ENCODE results near the gene FBXL4.
"Not testable (repeated sequence)": the region's sequence is repeated elsewhere in the genome, so short reads cannot be mapped to it uniquely, and the experiment has no call there.

The FBXL4 gene

GRCh38 chr6:98927534-98927933 is 20.2 kb downstream of the FBXL4 start:
- no peaks in the 10 kb centered on the region for H3K36me3 ChIP-seq (replicated peaks)
- H3K27ac ChIP-seq: no peak overlapping the region
- no peaks in the 10 kb centered on the region for H3K27me3 ChIP-seq (replicated peaks)
- in situ Hi-C loops (cut with HindIII; ENCODE audit: low pct_ligation_motif_present, low sequenced_read_pairs): no loop called here
- no peak for TF ChIP-seq CTCF (IDR thresholded peaks at IDR 0.05; ENCODE audit: low read depth, low read length, missing control alignments)
- no peak overlapping the region for H3K4me3 ChIP-seq (ENCODE audit: low read depth, low read length)
- DNase-seq: no peak

- no peak for DNase-seq
- in situ Hi-C loops (cut with HindIII; ENCODE audit: low pct_ligation_motif_present, low sequenced_read_pairs): no loop called here
- no peaks in the 10 kb centered on the region for H3K27me3 ChIP-seq (replicated peaks)
- no peak overlapping the region for H3K27ac ChIP-seq
- no peaks in the 10 kb centered on the region for H3K36me3 ChIP-seq (replicated peaks)
- H3K4me3 ChIP-seq (ENCODE audit: low read depth, low read length): no peak overlapping the region
- TF ChIP-seq CTCF (IDR thresholded peaks at IDR 0.05; ENCODE audit: low read depth, low read length, missing control alignments): no peak
Observed at GRCh38 chr6:98925831-98926230, 21.9 kb downstream of the FBXL4 start.

GRCh38 chr6:98924647-98925046 is 23.1 kb downstream of the FBXL4 start:
- Histone ChIP-seq H3K36me3 (replicated peaks) (no peaks in the 10 kb centered on the region), H3K4me3 (ENCODE audit: low read depth, low read length) (no peak overlapping the region), H3K27ac (no peak overlapping the region), H3K27me3 (replicated peaks) (no peaks in the 10 kb centered on the region)
- in situ Hi-C loops (cut with HindIII; ENCODE audit: low pct_ligation_motif_present, low sequenced_read_pairs): no loop called here
- DNase-seq: no peak
- no peak for TF ChIP-seq CTCF (IDR thresholded peaks at IDR 0.05; ENCODE audit: low read depth, low read length, missing control alignments)

- in situ Hi-C loops (cut with HindIII; ENCODE audit: low pct_ligation_motif_present, low sequenced_read_pairs): no loop called here
- DNase-seq: peak; percentile 4
Observed at GRCh38 chr6:98920904-98921431, 26.8 kb downstream of the FBXL4 start.

GRCh38 chr6:98910946-98911345 is 36.8 kb downstream of the FBXL4 start:
- H3K27ac ChIP-seq; in situ Hi-C loops (cut with HindIII; ENCODE audit: low pct_ligation_motif_present, low sequenced_read_pairs); DNase-seq; H3K4me3 ChIP-seq (ENCODE audit: low read depth, low read length); H3K27me3 ChIP-seq (replicated peaks); H3K36me3 ChIP-seq (replicated peaks): not testable (repeated sequence)

More at GRCh38 chr6:98920904-98921431, 26.8 kb downstream of the FBXL4 start:
- H3K4me3 ChIP-seq (ENCODE audit: low read depth, low read length): no peak overlapping the region
- no peak overlapping the region for H3K27ac ChIP-seq
- H3K36me3 ChIP-seq (replicated peaks): no peaks in the 10 kb centered on the region
- no peaks in the 10 kb centered on the region for H3K27me3 ChIP-seq (replicated peaks)
- TF ChIP-seq CTCF (IDR thresholded peaks at IDR 0.05; ENCODE audit: low read depth, low read length, missing control alignments): no peak

GRCh38 chr6:98909236-98909635 is 38.5 kb downstream of the FBXL4 start:
- no peaks in the 10 kb centered on the region for H3K36me3 ChIP-seq (replicated peaks)
- in situ Hi-C loops (cut with HindIII; ENCODE audit: low pct_ligation_motif_present, low sequenced_read_pairs): no loop called here
- H3K27ac ChIP-seq: no peak overlapping the region
- no peak for DNase-seq
- H3K27me3 ChIP-seq (replicated peaks): no peaks in the 10 kb centered on the region
- no peak for TF ChIP-seq CTCF (IDR thresholded peaks at IDR 0.05; ENCODE audit: low read depth, low read length, missing control alignments)
- no peak overlapping the region for H3K4me3 ChIP-seq (ENCODE audit: low read depth, low read length)

- H3K27me3 ChIP-seq (replicated peaks); H3K4me3 ChIP-seq (ENCODE audit: low read depth, low read length); H3K36me3 ChIP-seq (replicated peaks); in situ Hi-C loops (cut with HindIII; ENCODE audit: low pct_ligation_motif_present, low sequenced_read_pairs); H3K27ac ChIP-seq; DNase-seq: not testable (repeated sequence)
Observed at GRCh38 chr6:98906342-98906741, 41.4 kb downstream of the FBXL4 start.

All from brain microvascular endothelial cell (primary cell).